GM12878 (cell line): Measurements from ENCODE around the gene INHBE. TPM values are rescaled to one million over a fixed set of nuclear protein-coding genes. Genes with fewer than 3 reads are reported as not detected.
A peak's percentile ranks its signal among the peaks of the same experiment; 100 is the strongest.

ENCODE experiments used
- ATF3 ChIP-seq: IDR thresholded peaks from 2 replicates; pipeline ENCODE4 v1.6.1; 2011; ENCODE audit warnings: low read depth, mild to moderate bottlenecking, low read length, moderate library complexity, borderline replicate concordance; ENCODE audit errors: extremely low read depth
- BCL11A ChIP-seq: IDR thresholded peaks from 2 replicates; pipeline ENCODE4 v1.6.1; 2011; ENCODE audit warnings: low read depth, low read length
- BMI1 ChIP-seq: fragments of 450-650 bp; IDR thresholded peaks from 2 replicates; pipeline ENCODE4 v1.6.1; 2016; ENCODE audit warnings: mild to moderate bottlenecking, moderate library complexity, borderline replicate concordance
- CBFB ChIP-seq: IDR thresholded peaks from 2 replicates; pipeline ENCODE4 v1.6.1; 2016; ENCODE audit warnings: antibody characterized with exemption, low read depth
- CHD2 ChIP-seq: IDR thresholded peaks from 2 replicates; pipeline ENCODE4 v1.6.1; 2011; ENCODE audit warnings: low read depth, low read length, improper control_type of control experiment, borderline replicate concordance
- EED ChIP-seq: sonication (generic); IDR thresholded peaks from 2 replicates; pipeline ENCODE4 v1.6.1; 2016; ENCODE audit warnings: antibody characterized with exemption, low read depth
- FOXK2 ChIP-seq: fragments of 450-650 bp; IDR thresholded peaks from 2 replicates; pipeline ENCODE4 v1.6.1; 2017; ENCODE audit warnings: mild to moderate bottlenecking, moderate library complexity
- IRF5 ChIP-seq: fragments of 450-650 bp; IDR thresholded peaks from 2 replicates; pipeline ENCODE4 v1.6.1; 2017; ENCODE audit warnings: borderline replicate concordance
- JUNB ChIP-seq: IDR thresholded peaks from 2 replicates; pipeline ENCODE4 v1.6.1; 2016; ENCODE audit warnings: antibody characterized with exemption, mild to moderate bottlenecking
- KDM1A ChIP-seq: fragments of 200-600 bp; sonication (generic); IDR thresholded peaks from 2 replicates; pipeline ENCODE4 v1.6.1; 2016; ENCODE audit warnings: borderline replicate concordance
- NRF1 ChIP-seq: conservative IDR thresholded peaks from 2 replicates; pipeline ENCODE4 v1.6.1; 2011; ENCODE audit warnings: mild to moderate bottlenecking, low read depth, low read length, improper control_type of control experiment
- PKNOX1 ChIP-seq: fragments of 450-650 bp; IDR thresholded peaks from 2 replicates; pipeline ENCODE4 v1.6.1; 2016; ENCODE audit warnings: mild to moderate bottlenecking
- POLR2A ChIP-seq: IDR thresholded peaks from 2 replicates; pipeline ENCODE4 v1.6.1; 2011; ENCODE audit warnings: low read depth, mild to moderate bottlenecking, low read length
- POLR2AphosphoS5 ChIP-seq: IDR thresholded peaks from 2 replicates; pipeline ENCODE4 v1.6.1; 2011; ENCODE audit warnings: mild to moderate bottlenecking, low read length, inconsistent platforms
- RBBP5 ChIP-seq: fragments of 200-600 bp; sonication (generic); conservative IDR thresholded peaks from 2 replicates; pipeline ENCODE4 v1.6.1; 2016
- RELA ChIP-seq: fragments of 450-650 bp; IDR thresholded peaks from 2 replicates; pipeline ENCODE4 v1.8.0; 2014; ENCODE audit warnings: borderline replicate concordance; ENCODE audit not compliant: partially characterized antibody
- SMAD5 ChIP-seq: IDR thresholded peaks from 2 replicates; pipeline ENCODE4 v1.6.1; 2016; ENCODE audit warnings: antibody characterized with exemption, low read depth
- STAT3 ChIP-seq: IDR thresholded peaks from 2 replicates; pipeline ENCODE4 v1.6.1; 2011; ENCODE audit warnings: low read depth, low read length, improper control_type of control experiment
- TCF7 ChIP-seq: IDR thresholded peaks from 2 replicates; pipeline ENCODE4 v1.6.1; 2014; ENCODE audit warnings: antibody characterized with exemption, borderline replicate concordance
- WRNIP1 ChIP-seq: IDR thresholded peaks from 2 replicates; pipeline ENCODE4 v1.6.1; 2011; ENCODE audit warnings: low read depth, low read length, improper control_type of control experiment, borderline replicate concordance
- YBX1 ChIP-seq: fragments of 450-650 bp; IDR thresholded peaks from 2 replicates; pipeline ENCODE4 v1.6.1; 2016; ENCODE audit warnings: antibody characterized with exemption
- polyA plus RNA-seq, 11 experiments: library from polyadenylated mRNA; depleted of rRNA in 4 of 11; unstranded in 6 of 11; stranded (reverse) in 5 of 11; fragments of >200 nt; fragmentation: Nextera tagmentation in 4 of 11; fragmentation: Illumina TruSeq in 1 of 11; extraction: Ambion mirVana in 4 of 11; extraction: Trizol in 1 of 11; gene quantifications; 1 replicate in 1 of 11; 2 replicates in 10 of 11; pipeline versions ENCODE4 v1.2.1 to v1.2.3, GENCODE V29; 2011 to 2016; ENCODE audit warnings: inconsistent platforms in 2 of 11, missing spikeins in 2 of 11, low read depth in 1 of 11
- total RNA-seq, 4 experiments: library from RNA; depleted of rRNA in 3 of 4; stranded (reverse); fragments of >200 nt in 3 of 4; fragmentation: Illumina TruSeq in 1 of 4; extraction: Trizol in 1 of 4; gene quantifications; 2 replicates each; pipeline versions ENCODE4 v1.2.1 to v1.2.3, GENCODE V29; 2013 to 2021
- TF ChIP-seq, protein P1 (sequence below): fragments of 450-650 bp; IDR thresholded peaks from 2 replicates; pipeline ENCODE4 v1.6.1; 2017; ENCODE audit warnings: antibody characterized with exemption, mild to moderate bottlenecking, moderate library complexity
- TF ChIP-seq, protein P2 (sequence below): IDR thresholded peaks from 2 replicates; pipeline ENCODE4 v1.6.1; 2011; ENCODE audit warnings: borderline replicate concordance, low read depth, mild to moderate bottlenecking, moderate library complexity, low read length; ENCODE audit not compliant: insufficient read depth, poor library complexity, severe bottlenecking

Gene INHBE
- total and polyA plus RNA-seq, 10 of the 15 experiments (the other 5 are each of a cell fraction or from before 2014, with no cell fraction given): 0.09 to 2.5 (median 0.37) TPM

DNA sequence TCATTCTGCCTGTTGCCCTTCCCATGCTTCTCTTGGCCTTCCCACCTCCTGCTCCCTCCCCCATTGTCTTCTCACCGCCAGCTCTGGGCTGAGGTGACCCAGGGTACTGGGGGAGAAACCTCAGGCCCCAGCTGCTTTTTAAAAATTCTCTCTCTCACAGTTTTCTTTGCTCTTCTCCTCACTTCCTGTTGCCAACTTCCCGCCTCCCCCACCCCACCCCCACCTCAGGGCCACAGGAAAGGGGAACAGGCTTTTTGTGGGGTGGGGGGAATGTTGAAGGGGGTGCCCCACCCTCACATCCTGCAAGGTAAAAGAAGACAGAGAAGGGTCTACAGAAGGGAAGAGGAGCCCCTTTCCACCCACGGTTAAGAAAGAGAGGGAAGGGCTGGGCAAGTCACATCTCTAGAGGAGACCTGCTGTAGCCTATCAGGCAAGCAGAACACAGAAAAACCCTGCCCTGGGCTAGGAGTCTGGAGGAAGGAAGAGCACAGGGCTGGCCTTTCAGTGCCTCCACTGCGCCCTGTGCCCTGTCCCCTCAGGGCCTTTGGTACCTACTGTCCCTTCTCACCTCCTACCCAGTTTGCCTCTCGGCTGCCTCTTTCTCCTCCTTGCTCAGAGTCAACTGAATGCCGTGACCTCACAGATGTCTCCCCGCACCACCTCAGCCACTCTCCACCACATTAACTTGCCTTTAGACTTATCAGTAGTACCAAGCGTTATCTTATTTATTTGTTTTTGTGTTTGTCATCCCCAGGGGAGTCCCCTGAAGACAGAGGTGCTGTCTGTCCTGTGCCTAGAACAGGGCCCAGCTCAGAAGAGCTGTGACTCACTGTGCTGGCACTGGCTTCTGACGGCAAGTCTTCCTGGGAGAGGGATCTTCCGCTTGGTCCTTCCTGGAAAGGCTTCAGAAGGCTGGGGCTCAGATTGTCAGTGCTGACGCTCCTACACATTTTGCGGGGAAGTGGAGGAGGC is 22.9 kb downstream of the INHBE start (continued):
- TF ChIP-seq IRF5 (no peak), BCL11A (no peak), JUNB (no peak), NRF1 (no peak), CHD2 (peak; percentile 23; the same call in 1 of the 2 replicates), CBFB (no peak), FOXK2 (no peak), RBBP5 (no peak), ATF3 (no peak), POLR2A (peak; percentile 68), TCF7 (no peak), EED (peak; percentile 45; the same call in 1 of the 2 replicates), KDM1A (no peak), POLR2AphosphoS5 (0 out of 2 replicates have a peak, but pooled peaks have one; percentile 35), WRNIP1 (0 out of 2 replicates have a peak, but pooled peaks have one; percentile 48), STAT3 (no peak), SMAD5 (no peak), RELA (no peak), BMI1 (no peak), YBX1 (no peak), PKNOX1 (no peak)
- TF ChIP-seq, protein P1, sequence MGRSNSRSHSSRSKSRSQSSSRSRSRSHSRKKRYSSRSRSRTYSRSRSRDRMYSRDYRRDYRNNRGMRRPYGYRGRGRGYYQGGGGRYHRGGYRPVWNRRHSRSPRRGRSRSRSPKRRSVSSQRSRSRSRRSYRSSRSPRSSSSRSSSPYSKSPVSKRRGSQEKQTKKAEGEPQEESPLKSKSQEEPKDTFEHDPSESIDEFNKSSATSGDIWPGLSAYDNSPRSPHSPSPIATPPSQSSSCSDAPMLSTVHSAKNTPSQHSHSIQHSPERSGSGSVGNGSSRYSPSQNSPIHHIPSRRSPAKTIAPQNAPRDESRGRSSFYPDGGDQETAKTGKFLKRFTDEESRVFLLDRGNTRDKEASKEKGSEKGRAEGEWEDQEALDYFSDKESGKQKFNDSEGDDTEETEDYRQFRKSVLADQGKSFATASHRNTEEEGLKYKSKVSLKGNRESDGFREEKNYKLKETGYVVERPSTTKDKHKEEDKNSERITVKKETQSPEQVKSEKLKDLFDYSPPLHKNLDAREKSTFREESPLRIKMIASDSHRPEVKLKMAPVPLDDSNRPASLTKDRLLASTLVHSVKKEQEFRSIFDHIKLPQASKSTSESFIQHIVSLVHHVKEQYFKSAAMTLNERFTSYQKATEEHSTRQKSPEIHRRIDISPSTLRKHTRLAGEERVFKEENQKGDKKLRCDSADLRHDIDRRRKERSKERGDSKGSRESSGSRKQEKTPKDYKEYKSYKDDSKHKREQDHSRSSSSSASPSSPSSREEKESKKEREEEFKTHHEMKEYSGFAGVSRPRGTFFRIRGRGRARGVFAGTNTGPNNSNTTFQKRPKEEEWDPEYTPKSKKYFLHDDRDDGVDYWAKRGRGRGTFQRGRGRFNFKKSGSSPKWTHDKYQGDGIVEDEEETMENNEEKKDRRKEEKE: no peak
- TF ChIP-seq, protein P2, sequence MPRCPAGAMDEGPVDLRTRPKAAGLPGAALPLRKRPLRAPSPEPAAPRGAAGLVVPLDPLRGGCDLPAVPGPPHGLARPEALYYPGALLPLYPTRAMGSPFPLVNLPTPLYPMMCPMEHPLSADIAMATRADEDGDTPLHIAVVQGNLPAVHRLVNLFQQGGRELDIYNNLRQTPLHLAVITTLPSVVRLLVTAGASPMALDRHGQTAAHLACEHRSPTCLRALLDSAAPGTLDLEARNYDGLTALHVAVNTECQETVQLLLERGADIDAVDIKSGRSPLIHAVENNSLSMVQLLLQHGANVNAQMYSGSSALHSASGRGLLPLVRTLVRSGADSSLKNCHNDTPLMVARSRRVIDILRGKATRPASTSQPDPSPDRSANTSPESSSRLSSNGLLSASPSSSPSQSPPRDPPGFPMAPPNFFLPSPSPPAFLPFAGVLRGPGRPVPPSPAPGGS: no peak
